ENCODE data around the gene SMIM31.

Gene SMIM31

GRCh38 chr4:164789047-164789446 is 35.1 kb downstream of the SMIM31 start:
- DNase-seq (ENCODE audit: low read depth in 2 of 2), result no peak

GRCh38 chr4:164790249-164790648 is 36.3 kb downstream of the SMIM31 start:
- no peak for DNase-seq (ENCODE audit: low read depth in 2 of 2)

GRCh38 chr4:164799410-164799809 is 45.5 kb downstream of the SMIM31 start:
- no peak for DNase-seq (ENCODE audit: low read depth in 2 of 2)

GRCh38 chr4:164800786-164801185 is 46.9 kb downstream of the SMIM31 start:
- DNase-seq (ENCODE audit: low read depth in 2 of 2), result no peak

GRCh38 chr4:164802301-164802901 is 48.5 kb downstream of the SMIM31 start:
- DNase-seq (ENCODE audit: low read depth in 2 of 2), result no peak

- no peak for DNase-seq (ENCODE audit: low read depth in 2 of 2)
Measured at GRCh38 chr4:164803702-164804101, 49.8 kb downstream of the SMIM31 start.

GRCh38 chr4:164807611-164808010 is 53.7 kb downstream of the SMIM31 start:
- no peak for DNase-seq (ENCODE audit: low read depth in 2 of 2)

- no peak for DNase-seq (ENCODE audit: low read depth in 2 of 2)
Measured at GRCh38 chr4:164813554-164813953, 59.6 kb downstream of the SMIM31 start.

- no peak for DNase-seq (ENCODE audit: low read depth in 2 of 2)
Measured at GRCh38 chr4:164815711-164816110, 61.8 kb downstream of the SMIM31 start.

GRCh38 chr4:164819366-164819765 is 65.4 kb downstream of the SMIM31 start:
- no peak for DNase-seq (ENCODE audit: low read depth in 2 of 2)

GRCh38 chr4:164821711-164822110 is 67.8 kb downstream of the SMIM31 start:
- DNase-seq (ENCODE audit: low read depth in 2 of 2), result no peak

GRCh38 chr4:164824581-164824980 is 70.7 kb downstream of the SMIM31 start:
- no peak for DNase-seq (ENCODE audit: low read depth in 2 of 2)

GRCh38 chr4:164828955-164829354 is 75.0 kb downstream of the SMIM31 start:
- no peak for DNase-seq (ENCODE audit: low read depth in 2 of 2)

GRCh38 chr4:164846566-164846965 is 92.6 kb downstream of the SMIM31 start:
- no peak for DNase-seq (ENCODE audit: low read depth in 2 of 2)

- DNase-seq (ENCODE audit: low read depth in 2 of 2), result no peak
Measured at GRCh38 chr4:164847016-164847415, 93.1 kb downstream of the SMIM31 start.

GRCh38 chr4:164847967-164848649 is 94.2 kb downstream of the SMIM31 start:
- no peak for DNase-seq (ENCODE audit: low read depth in 2 of 2)
